Thyroid gland (tissue), 4 donors: ENCODE data around the gene LIF. TPM values are rescaled to one million over a fixed set of nuclear protein-coding genes. Genes with fewer than 3 reads are reported as not detected.

ENCODE experiments used
- DNase-seq, 2 donors: peaks; one replicate each; pipeline ENCODE4 v3.0.0-alpha.2; 2019
- H3K27ac ChIP-seq, 3 donors: fragments of 200-600 bp; sonication (generic); 1 replicate in 2 of 3; 2 replicates in 1 of 3; pipeline ENCODE4 v1.5.1; 2016 to 2019; ENCODE audit warnings: mild to moderate bottlenecking in 1 of 3, moderate library complexity in 1 of 3
- H3K27me3 ChIP-seq: fragments of 200-600 bp; sonication (generic); one replicate; pipeline ENCODE4 v1.5.1; 2019
- H3K36me3 ChIP-seq, 2 donors: fragments of 200-600 bp; sonication (generic); one replicate each; pipeline ENCODE4 v1.5.1; 2016 to 2019
- H3K4me1 ChIP-seq, 2 donors: fragments of 200-600 bp; sonication (generic); one replicate each; pipeline ENCODE4 v1.5.1; 2017 to 2019
- H3K4me3 ChIP-seq, 3 donors: fragments of 200-600 bp; sonication (generic); replicated peaks in 1 of 3; 1 replicate in 2 of 3; 2 replicates in 1 of 3; pipeline ENCODE4 v1.5.1; 2016; ENCODE audit warnings: mild to moderate bottlenecking in 1 of 3
- H3K9me3 ChIP-seq: fragments of 200-600 bp; sonication (generic); one replicate; pipeline ENCODE4 v1.5.1; 2017
- CTCF ChIP-seq, 6 experiments: fragments of 200-600 bp in 3 of 6; fragments of 450-650 bp in 3 of 6; sonication (generic) in 3 of 6; IDR thresholded peaks; one replicate each; pipeline ENCODE4 v1.5.1; 2016 to 2019; ENCODE audit warnings: antibody characterized with exemption in 6 of 6, mild to moderate bottlenecking in 2 of 6, inconsistent platforms in 1 of 6, moderate library complexity in 1 of 6
- POLR2A ChIP-seq, 2 donors: fragments of 450-650 bp; IDR thresholded peaks; one replicate each; pipeline ENCODE4 v1.6.1; 2017; ENCODE audit warnings: antibody characterized with exemption in 2 of 2, mild to moderate bottlenecking in 2 of 2, moderate library complexity in 1 of 2
- WGBS, 2 donors: methylation state at CpG; one replicate each; pipeline ENCODE4 v1.1.5; 2017; 5-methylcytosine and 5-hydroxymethylcytosine counted together
- intact Hi-C: fragments of 100-400 bp; cut with DNase I; formaldehyde crosslinking; loops from one replicate; pipeline ENCODE4 v1.15.1; 2023
- total RNA-seq, 4 donors: library from RNA; depleted of rRNA; stranded (reverse); fragments of >200 nt; gene quantifications; one replicate each; pipeline ENCODE4 v1.2.3, GENCODE V29; 2016

LIF gene
- total RNA-seq, 4 donors from 2014 or later, result 0.89 to 2.6 (median 2.2) TPM

- H3K9me3 ChIP-seq, result no peaks in the 10 kb centered on the region
- no peak overlapping the region for H3K4me3 ChIP-seq
- TF ChIP-seq POLR2A (IDR thresholded peaks at IDR 0.05) (no peak), CTCF (IDR thresholded peaks at IDR 0.05) (no peak)
- 41 to 44% methylated on average over 5 of the region's 5 CpGs for WGBS, 2 donors
- intact Hi-C loops, result no loop called here
- no peaks in the 10 kb centered on the region for H3K36me3 ChIP-seq
- peaks cover 9 to 16% of the 10 kb centered on the region in 2 donors for H3K4me1 ChIP-seq
- H3K27ac ChIP-seq, result peak overlapping the region; percentile 48 to 62 (median 62)
- DNase-seq, result peak; percentile 91 to 92
- no peaks in the 10 kb centered on the region for H3K27me3 ChIP-seq
These were observed 34.1 kb downstream of the LIF start for GRCh38 chr22:30212363-30212995.

- intact Hi-C loops, result no loop called here
- TF ChIP-seq CTCF (IDR thresholded peaks at IDR 0.05) (no peak), POLR2A (IDR thresholded peaks at IDR 0.05) (no peak)
These were observed 35.3 kb downstream of the LIF start for GRCh38 chr22:30211124-30211820.

GRCh38 chr22:30210235-30210909 lies 36.2 kb downstream of the LIF start:
- H3K36me3 ChIP-seq, result no peaks in the 10 kb centered on the region
- no peak for TF ChIP-seq POLR2A (IDR thresholded peaks at IDR 0.05)
- TF ChIP-seq CTCF (IDR thresholded peaks at IDR 0.05), result no peak
- intact Hi-C loops, result no loop called here
- no peak overlapping the region for H3K27ac ChIP-seq
- DNase-seq, result no peak
- H3K4me3 ChIP-seq, result no peak overlapping the region
- WGBS, 2 donors, result 89 to 92% methylated on average over 17 of the region's 19 CpGs
- H3K4me1 ChIP-seq, result peaks cover 9 to 23% of the 10 kb centered on the region in 2 donors
- H3K9me3 ChIP-seq, result no peaks in the 10 kb centered on the region
- no peaks in the 10 kb centered on the region for H3K27me3 ChIP-seq

More at GRCh38 chr22:30211124-30211820, 35.3 kb downstream of the LIF start:
- Histone ChIP-seq H3K36me3 (no peaks in the 10 kb centered on the region), H3K27ac (no peak overlapping the region), H3K4me3 (no peak overlapping the region), H3K27me3 (no peaks in the 10 kb centered on the region), H3K4me1 (peaks cover 9 to 23% of the 10 kb centered on the region in 2 donors), H3K9me3 (no peaks in the 10 kb centered on the region)
- DNase-seq, result no peak
- WGBS, 2 donors, result 90 to 92% methylated on average over 18 of the region's 18 CpGs

- H3K4me1 ChIP-seq, result peaks cover 9 to 28% of the 10 kb centered on the region in 2 donors
- H3K36me3 ChIP-seq, result no peaks in the 10 kb centered on the region
- H3K4me3 ChIP-seq, result no peak overlapping the region
- DNase-seq, result no peak
- 94% methylated on average over 6 of the region's 6 CpGs for WGBS, 2 donors
- H3K27ac ChIP-seq, result peak overlapping the region in 1 of 3 donors; percentile 39
- no peaks in the 10 kb centered on the region for H3K27me3 ChIP-seq
- no peaks in the 10 kb centered on the region for H3K9me3 ChIP-seq
- TF ChIP-seq POLR2A (IDR thresholded peaks at IDR 0.05), result no peak
- TF ChIP-seq CTCF (IDR thresholded peaks at IDR 0.05), result no peak
- intact Hi-C loops, result no loop called here
These were observed 36.9 kb downstream of the LIF start for GRCh38 chr22:30209642-30210041.
